ENCODE data around the gene SYDE2.
"Not testable (repeated sequence)": the region's sequence is repeated elsewhere in the genome, so short reads cannot be mapped to it uniquely, and the experiment has no call there.

Gene SYDE2

GRCh38 chr1:85200463-85201339 lies at the start of gene SYDE2:
TSS of gene SYDE2 (minus strand) at chr1:85201016. CDS start at chr1:85200996, 20 bp downstream.
- no peak for DNase-seq (ENCODE audit: low read depth, low spot score)

GRCh38 chr1:85249042-85249441 lies 48.2 kb upstream of the SYDE2 start:
- not testable (repeated sequence) for DNase-seq (ENCODE audit: low read depth, low spot score)

- DNase-seq (ENCODE audit: low read depth, low spot score) = no peak
These were observed 45.1 kb upstream of the SYDE2 start for GRCh38 chr1:85245891-85246290.

- no peak for DNase-seq (ENCODE audit: low read depth, low spot score)
These were observed 44.6 kb upstream of the SYDE2 start for GRCh38 chr1:85245456-85245855.

GRCh38 chr1:85244271-85245061 lies 43.6 kb upstream of the SYDE2 start:
- no peak for DNase-seq (ENCODE audit: low read depth, low spot score)

GRCh38 chr1:85243372-85243771 lies 42.6 kb upstream of the SYDE2 start:
- no peak for DNase-seq (ENCODE audit: low read depth, low spot score)

GRCh38 chr1:85240643-85241042 lies 39.8 kb upstream of the SYDE2 start:
- no peak for DNase-seq (ENCODE audit: low read depth, low spot score)

- no peak for DNase-seq (ENCODE audit: low read depth, low spot score)
These were observed 39.4 kb upstream of the SYDE2 start for GRCh38 chr1:85240174-85240601.

- no peak for DNase-seq (ENCODE audit: low read depth, low spot score)
These were observed 36.8 kb upstream of the SYDE2 start for GRCh38 chr1:85237613-85238012.

- no peak for DNase-seq (ENCODE audit: low read depth, low spot score)
These were observed 29.6 kb upstream of the SYDE2 start for GRCh38 chr1:85230305-85230977.

- no peak for DNase-seq (ENCODE audit: low read depth, low spot score)
These were observed 28.8 kb upstream of the SYDE2 start for GRCh38 chr1:85229574-85230097.

GRCh38 chr1:85228972-85229371 lies 28.2 kb upstream of the SYDE2 start:
- no peak for DNase-seq (ENCODE audit: low read depth, low spot score)

- DNase-seq (ENCODE audit: low read depth, low spot score) = no peak
These were observed 25.0 kb upstream of the SYDE2 start for GRCh38 chr1:85225624-85226380.

- no peak for DNase-seq (ENCODE audit: low read depth, low spot score)
These were observed 24.2 kb upstream of the SYDE2 start for GRCh38 chr1:85224734-85225623.

GRCh38 chr1:85224295-85224694 lies 23.5 kb upstream of the SYDE2 start:
- DNase-seq (ENCODE audit: low read depth, low spot score) = no peak

GRCh38 chr1:85223334-85223733 lies 22.5 kb upstream of the SYDE2 start:
- no peak for DNase-seq (ENCODE audit: low read depth, low spot score)

- no peak for DNase-seq (ENCODE audit: low read depth, low spot score)
These were observed 20.0 kb upstream of the SYDE2 start for GRCh38 chr1:85220756-85221201.

GRCh38 chr1:85219853-85220610 lies 19.2 kb upstream of the SYDE2 start:
- no peak for DNase-seq (ENCODE audit: low read depth, low spot score)

GRCh38 chr1:85216697-85217096 lies 15.9 kb upstream of the SYDE2 start:
- no peak for DNase-seq (ENCODE audit: low read depth, low spot score)

All from smooth muscle cell of the brain vasculature (primary cell).